Measurements from ENCODE around the gene IQUB.
"Not testable (repeated sequence)": the region's sequence is repeated elsewhere in the genome, so short reads cannot be mapped to it uniquely, and the experiment has no call there.

Gene IQUB

DNA sequence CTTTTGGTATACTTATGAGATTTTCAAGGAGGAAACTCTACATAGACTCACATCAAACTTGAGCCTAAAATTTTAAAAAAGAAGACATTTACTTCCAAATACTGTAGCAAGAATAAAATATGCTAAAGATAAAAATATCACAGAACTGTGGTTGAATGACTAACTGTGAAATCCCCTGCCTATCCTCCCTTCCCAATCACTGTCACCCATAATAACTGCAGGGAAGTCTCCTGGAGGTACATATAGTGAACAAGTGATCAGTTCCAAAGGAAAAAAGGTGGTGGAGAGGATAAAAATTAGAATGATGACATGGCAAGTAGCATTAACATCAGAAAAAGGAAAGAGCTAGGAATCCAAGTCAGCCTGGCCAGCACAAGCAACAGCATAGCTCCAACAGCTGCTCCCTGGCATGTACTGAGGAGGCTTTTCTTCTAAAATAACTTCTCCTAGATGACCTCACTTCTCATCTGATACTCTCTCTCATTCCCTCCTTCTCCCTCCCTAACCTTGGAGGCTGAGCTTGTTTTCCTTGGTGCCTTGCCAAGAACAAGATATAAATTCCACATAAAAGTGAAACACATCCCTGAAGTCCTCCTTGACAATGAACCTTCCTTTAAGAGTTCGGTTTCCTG is 124.0 kb downstream of the IQUB start:
- H3K27ac Mint-ChIP-seq = peak overlapping the region; percentile 70 to 85 (median 79)
- no peak overlapping the region for H3K4me3 Mint-ChIP-seq
- TF ChIP-seq, protein P1, sequence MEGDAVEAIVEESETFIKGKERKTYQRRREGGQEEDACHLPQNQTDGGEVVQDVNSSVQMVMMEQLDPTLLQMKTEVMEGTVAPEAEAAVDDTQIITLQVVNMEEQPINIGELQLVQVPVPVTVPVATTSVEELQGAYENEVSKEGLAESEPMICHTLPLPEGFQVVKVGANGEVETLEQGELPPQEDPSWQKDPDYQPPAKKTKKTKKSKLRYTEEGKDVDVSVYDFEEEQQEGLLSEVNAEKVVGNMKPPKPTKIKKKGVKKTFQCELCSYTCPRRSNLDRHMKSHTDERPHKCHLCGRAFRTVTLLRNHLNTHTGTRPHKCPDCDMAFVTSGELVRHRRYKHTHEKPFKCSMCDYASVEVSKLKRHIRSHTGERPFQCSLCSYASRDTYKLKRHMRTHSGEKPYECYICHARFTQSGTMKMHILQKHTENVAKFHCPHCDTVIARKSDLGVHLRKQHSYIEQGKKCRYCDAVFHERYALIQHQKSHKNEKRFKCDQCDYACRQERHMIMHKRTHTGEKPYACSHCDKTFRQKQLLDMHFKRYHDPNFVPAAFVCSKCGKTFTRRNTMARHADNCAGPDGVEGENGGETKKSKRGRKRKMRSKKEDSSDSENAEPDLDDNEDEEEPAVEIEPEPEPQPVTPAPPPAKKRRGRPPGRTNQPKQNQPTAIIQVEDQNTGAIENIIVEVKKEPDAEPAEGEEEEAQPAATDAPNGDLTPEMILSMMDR (IDR thresholded peaks at IDR 0.05; ENCODE audit: unreplicated experiment in 3 of 3) = no peak
- H3K4me1 Mint-ChIP-seq = peaks cover 28% of the 10 kb centered on the region
- no peaks in the 10 kb centered on the region for H3K36me3 Mint-ChIP-seq (ENCODE audit: low read depth)
- H3K27me3 Mint-ChIP-seq (ENCODE audit: low read depth) = peaks cover 4% of the 10 kb centered on the region
- H3K9me3 Mint-ChIP-seq = peaks cover 9% of the 10 kb centered on the region

DNA sequence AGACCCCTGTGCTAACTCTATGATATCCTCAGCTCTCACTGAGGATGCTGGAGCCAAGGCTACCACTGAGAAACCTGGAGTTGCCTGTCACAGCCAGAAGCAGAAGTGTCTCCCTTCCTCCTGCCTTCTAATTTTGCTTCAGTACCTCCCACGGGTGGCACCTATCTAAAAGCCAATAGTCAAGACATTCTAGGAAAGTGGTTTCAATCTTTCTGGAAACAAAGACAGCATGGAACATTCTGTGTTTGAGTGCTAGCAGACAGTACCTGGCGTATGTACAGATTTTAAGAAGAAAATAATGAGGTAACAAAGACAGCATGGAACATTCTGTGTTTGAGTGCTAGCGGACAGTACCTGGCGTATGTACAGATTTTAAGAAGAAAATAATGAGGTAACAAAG is 126.4 kb downstream of the IQUB start:
- not testable (repeated sequence) for H3K36me3 Mint-ChIP-seq (ENCODE audit: low read depth); H3K27ac Mint-ChIP-seq; H3K9me3 Mint-ChIP-seq; H3K27me3 Mint-ChIP-seq (ENCODE audit: low read depth); H3K4me3 Mint-ChIP-seq
- peaks cover 28% of the 10 kb centered on the region for H3K4me1 Mint-ChIP-seq

Measured in nephron (organoid).